Measurements from ENCODE around the gene PSD4.
A peak's percentile ranks its signal among the peaks of the same experiment; 100 is the strongest.

PSD4 gene

GRCh38 chr2:113203217-113203530 lies 29.4 kb downstream of the PSD4 start:
- Histone ChIP-seq H3K4me1 (ENCODE audit: control insufficient read depth, low read depth, low read length) (no peaks in the 10 kb centered on the region), H3K9ac (ENCODE audit: low read length) (no peak overlapping the region), H3K4ac (ENCODE audit: low read depth, low read length) (no peak overlapping the region), H2BK5ac (ENCODE audit: low read length) (no peak overlapping the region), H3K18ac (ENCODE audit: low read length) (no peak overlapping the region), H3K23ac (ENCODE audit: low read length) (no peak overlapping the region), H3K79me1 (ENCODE audit: low read length) (no peaks in the 10 kb centered on the region), H2AK5ac (ENCODE audit: low read length) (no peak overlapping the region), H4K8ac (ENCODE audit: low read depth, low read length) (no peak overlapping the region), H3K4me3 (ENCODE audit: low read length) (no peak overlapping the region), H3K27me3 (ENCODE audit: insufficient read depth, low read length, poor library complexity) (no peaks in the 10 kb centered on the region), H3K36me3 (ENCODE audit: control insufficient read depth, insufficient read depth, low read length) (no peaks in the 10 kb centered on the region), H3K27ac (ENCODE audit: low read depth, low read length) (no peak overlapping the region), H3K79me2 (ENCODE audit: control insufficient read depth, insufficient read depth, low read length) (no peaks in the 10 kb centered on the region), H3K56ac (ENCODE audit: low read length) (no peak overlapping the region), H3K4me2 (ENCODE audit: low read length) (no peak overlapping the region), H2BK120ac (ENCODE audit: low read depth, low read length) (no peak overlapping the region), H4K5ac (ENCODE audit: low read length) (no peak overlapping the region), H2BK15ac (replicated peaks; ENCODE audit: low read depth) (no peak overlapping the region)
- DNase-seq = no peak

- WGBS (ENCODE audit: extremely low coverage, insufficient coverage, low lambda C conversion rate) = no CpG with 5 or more reads among the region's 5 CpGs
- H3K4me1 ChIP-seq (ENCODE audit: control insufficient read depth, low read depth, low read length) = no peaks in the 10 kb centered on the region
Observed at GRCh38 chr2:113203901-113204519, 30.2 kb downstream of the PSD4 start.

GRCh38 chr2:113206251-113206650 lies 32.5 kb downstream of the PSD4 start:
- H3K79me2 ChIP-seq (ENCODE audit: control insufficient read depth, insufficient read depth, low read length) = no peaks in the 10 kb centered on the region
- H3K4me2 ChIP-seq (ENCODE audit: low read length) = no peak overlapping the region
- no peak overlapping the region for H2AK5ac ChIP-seq (ENCODE audit: low read length)
- WGBS (ENCODE audit: extremely low coverage, insufficient coverage, low lambda C conversion rate) = no CpG with 5 or more reads among the region's 6 CpGs
- no peak overlapping the region for H3K27ac ChIP-seq (ENCODE audit: low read depth, low read length)
- no peak overlapping the region for H2BK15ac ChIP-seq (replicated peaks; ENCODE audit: low read depth)
- no peak for DNase-seq
- H3K18ac ChIP-seq (ENCODE audit: low read length) = no peak overlapping the region
- H3K4ac ChIP-seq (ENCODE audit: low read depth, low read length) = no peak overlapping the region
- H3K79me1 ChIP-seq (ENCODE audit: low read length) = no peaks in the 10 kb centered on the region
- H3K4me1 ChIP-seq (ENCODE audit: control insufficient read depth, low read depth, low read length) = no peaks in the 10 kb centered on the region
- no peaks in the 10 kb centered on the region for H3K27me3 ChIP-seq (ENCODE audit: insufficient read depth, low read length, poor library complexity)
- no peak overlapping the region for H2BK5ac ChIP-seq (ENCODE audit: low read length)
- H3K56ac ChIP-seq (ENCODE audit: low read length) = no peak overlapping the region
- no peak overlapping the region for H4K8ac ChIP-seq (ENCODE audit: low read depth, low read length)
- H3K36me3 ChIP-seq (ENCODE audit: control insufficient read depth, insufficient read depth, low read length) = no peaks in the 10 kb centered on the region
- H3K23ac ChIP-seq (ENCODE audit: low read length) = no peak overlapping the region
- no peak overlapping the region for H3K9ac ChIP-seq (ENCODE audit: low read length)
- no peak overlapping the region for H3K4me3 ChIP-seq (ENCODE audit: low read length)
- H4K5ac ChIP-seq (ENCODE audit: low read length) = no peak overlapping the region
- H2BK120ac ChIP-seq (ENCODE audit: low read depth, low read length) = no peak overlapping the region

More at GRCh38 chr2:113203901-113204519, 30.2 kb downstream of the PSD4 start:
- no peak overlapping the region for H2BK5ac ChIP-seq (ENCODE audit: low read length)
- H3K79me1 ChIP-seq (ENCODE audit: low read length) = no peaks in the 10 kb centered on the region
- H3K4ac ChIP-seq (ENCODE audit: low read depth, low read length) = no peak overlapping the region
- no peak overlapping the region for H4K8ac ChIP-seq (ENCODE audit: low read depth, low read length)
- no peak overlapping the region for H3K4me3 ChIP-seq (ENCODE audit: low read length)
- no peak overlapping the region for H4K5ac ChIP-seq (ENCODE audit: low read length)
- H3K4me2 ChIP-seq (ENCODE audit: low read length) = no peak overlapping the region
- H3K23ac ChIP-seq (ENCODE audit: low read length) = no peak overlapping the region
- H3K36me3 ChIP-seq (ENCODE audit: control insufficient read depth, insufficient read depth, low read length) = no peaks in the 10 kb centered on the region
- no peak overlapping the region for H3K9ac ChIP-seq (ENCODE audit: low read length)
- no peak overlapping the region for H3K18ac ChIP-seq (ENCODE audit: low read length)
- peak overlapping the region; percentile 22 for H3K56ac ChIP-seq (ENCODE audit: low read length)
- no peaks in the 10 kb centered on the region for H3K27me3 ChIP-seq (ENCODE audit: insufficient read depth, low read length, poor library complexity)
- no peak overlapping the region for H3K27ac ChIP-seq (ENCODE audit: low read depth, low read length)
- no peak overlapping the region for H2BK15ac ChIP-seq (replicated peaks; ENCODE audit: low read depth)
- no peak overlapping the region for H2BK120ac ChIP-seq (ENCODE audit: low read depth, low read length)
- peak; percentile 90 for DNase-seq
- no peak overlapping the region for H2AK5ac ChIP-seq (ENCODE audit: low read length)
- H3K79me2 ChIP-seq (ENCODE audit: control insufficient read depth, insufficient read depth, low read length) = no peaks in the 10 kb centered on the region

GRCh38 chr2:113207021-113207420 lies 33.2 kb downstream of the PSD4 start:
- Histone ChIP-seq H3K4me3 (ENCODE audit: low read length) (no peak overlapping the region), H3K4ac (ENCODE audit: low read depth, low read length) (no peak overlapping the region), H2BK120ac (ENCODE audit: low read depth, low read length) (no peak overlapping the region), H3K4me1 (ENCODE audit: control insufficient read depth, low read depth, low read length) (no peaks in the 10 kb centered on the region), H3K23ac (ENCODE audit: low read length) (no peak overlapping the region), H3K79me1 (ENCODE audit: low read length) (no peaks in the 10 kb centered on the region), H3K79me2 (ENCODE audit: control insufficient read depth, insufficient read depth, low read length) (no peaks in the 10 kb centered on the region), H3K9ac (ENCODE audit: low read length) (no peak overlapping the region), H3K56ac (ENCODE audit: low read length) (no peak overlapping the region), H4K5ac (ENCODE audit: low read length) (no peak overlapping the region), H2BK5ac (ENCODE audit: low read length) (no peak overlapping the region), H3K36me3 (ENCODE audit: control insufficient read depth, insufficient read depth, low read length) (no peaks in the 10 kb centered on the region), H2AK5ac (ENCODE audit: low read length) (no peak overlapping the region), H3K18ac (ENCODE audit: low read length) (no peak overlapping the region), H3K27ac (ENCODE audit: low read depth, low read length) (no peak overlapping the region), H4K8ac (ENCODE audit: low read depth, low read length) (no peak overlapping the region), H2BK15ac (replicated peaks; ENCODE audit: low read depth) (no peak overlapping the region), H3K4me2 (ENCODE audit: low read length) (no peak overlapping the region), H3K27me3 (ENCODE audit: insufficient read depth, low read length, poor library complexity) (no peaks in the 10 kb centered on the region)
- DNase-seq = no peak
- WGBS (ENCODE audit: extremely low coverage, insufficient coverage, low lambda C conversion rate) = no CpG with 5 or more reads among the region's 2 CpGs

- no peaks in the 10 kb centered on the region for H3K79me1 ChIP-seq (ENCODE audit: low read length)
- no peaks in the 10 kb centered on the region for H3K27me3 ChIP-seq (ENCODE audit: insufficient read depth, low read length, poor library complexity)
- no peaks in the 10 kb centered on the region for H3K4me1 ChIP-seq (ENCODE audit: control insufficient read depth, low read depth, low read length)
- H3K4me2 ChIP-seq (ENCODE audit: low read length) = no peak overlapping the region
- H3K36me3 ChIP-seq (ENCODE audit: control insufficient read depth, insufficient read depth, low read length) = no peaks in the 10 kb centered on the region
- H2BK15ac ChIP-seq (replicated peaks; ENCODE audit: low read depth) = no peak overlapping the region
- H2BK120ac ChIP-seq (ENCODE audit: low read depth, low read length) = no peak overlapping the region
- no peak overlapping the region for H3K4me3 ChIP-seq (ENCODE audit: low read length)
- H3K9ac ChIP-seq (ENCODE audit: low read length) = no peak overlapping the region
- no peak overlapping the region for H3K56ac ChIP-seq (ENCODE audit: low read length)
- no peak overlapping the region for H3K27ac ChIP-seq (ENCODE audit: low read depth, low read length)
- H2BK5ac ChIP-seq (ENCODE audit: low read length) = no peak overlapping the region
- H3K18ac ChIP-seq (ENCODE audit: low read length) = no peak overlapping the region
- DNase-seq = no peak
- H4K5ac ChIP-seq (ENCODE audit: low read length) = no peak overlapping the region
- no CpG with 5 or more reads among the region's 5 CpGs for WGBS (ENCODE audit: extremely low coverage, insufficient coverage, low lambda C conversion rate)
- no peak overlapping the region for H3K23ac ChIP-seq (ENCODE audit: low read length)
- H4K8ac ChIP-seq (ENCODE audit: low read depth, low read length) = no peak overlapping the region
- H3K4ac ChIP-seq (ENCODE audit: low read depth, low read length) = no peak overlapping the region
- no peak overlapping the region for H2AK5ac ChIP-seq (ENCODE audit: low read length)
- no peaks in the 10 kb centered on the region for H3K79me2 ChIP-seq (ENCODE audit: control insufficient read depth, insufficient read depth, low read length)
Observed at GRCh38 chr2:113208396-113208795, 34.6 kb downstream of the PSD4 start.

- Histone ChIP-seq H2BK5ac (ENCODE audit: low read length) (no peak overlapping the region), H3K79me2 (ENCODE audit: control insufficient read depth, insufficient read depth, low read length) (no peaks in the 10 kb centered on the region), H4K5ac (ENCODE audit: low read length) (no peak overlapping the region), H3K36me3 (ENCODE audit: control insufficient read depth, insufficient read depth, low read length) (no peaks in the 10 kb centered on the region), H3K18ac (ENCODE audit: low read length) (no peak overlapping the region), H3K27ac (ENCODE audit: low read depth, low read length) (no peak overlapping the region), H3K23ac (ENCODE audit: low read length) (no peak overlapping the region), H3K4me1 (ENCODE audit: control insufficient read depth, low read depth, low read length) (no peaks in the 10 kb centered on the region), H2BK120ac (ENCODE audit: low read depth, low read length) (no peak overlapping the region), H3K4me2 (ENCODE audit: low read length) (no peak overlapping the region), H2AK5ac (ENCODE audit: low read length) (no peak overlapping the region), H3K4me3 (ENCODE audit: low read length) (no peak overlapping the region), H3K4ac (ENCODE audit: low read depth, low read length) (no peak overlapping the region), H3K27me3 (ENCODE audit: insufficient read depth, low read length, poor library complexity) (no peaks in the 10 kb centered on the region), H3K9ac (ENCODE audit: low read length) (no peak overlapping the region), H3K56ac (ENCODE audit: low read length) (no peak overlapping the region), H3K79me1 (ENCODE audit: low read length) (no peaks in the 10 kb centered on the region), H4K8ac (ENCODE audit: low read depth, low read length) (no peak overlapping the region), H2BK15ac (replicated peaks; ENCODE audit: low read depth) (no peak overlapping the region)
- WGBS (ENCODE audit: extremely low coverage, insufficient coverage, low lambda C conversion rate) = no CpG with 5 or more reads among the region's 8 CpGs
- DNase-seq = no peak
Observed at GRCh38 chr2:113209011-113209645, 35.4 kb downstream of the PSD4 start.
